ENCODE data around the gene CTXN3.

DNA sequence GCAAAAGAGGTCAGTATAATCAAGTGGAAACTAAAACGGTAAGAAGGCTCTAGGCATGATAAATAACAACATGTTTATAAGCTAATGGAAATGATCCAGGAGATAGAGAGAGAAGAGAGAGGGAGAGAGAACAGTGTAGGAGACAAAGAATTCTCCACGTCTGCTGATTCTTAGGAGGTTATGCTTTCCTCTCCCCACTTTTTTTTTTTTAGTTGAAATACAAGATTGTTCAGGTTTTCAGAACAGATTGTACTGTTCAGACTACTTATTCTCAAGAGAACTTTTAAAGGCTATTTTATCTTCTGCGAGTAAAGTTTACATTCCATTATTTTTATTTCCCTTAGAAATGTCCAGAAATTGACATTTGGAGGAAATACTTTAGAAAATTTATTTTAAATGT is 58.3 kb downstream of the CTXN3 start:
- TF ChIP-seq POLR2A (IDR thresholded peaks at IDR 0.05), result no peak
- no peak for TF ChIP-seq CTCF (IDR thresholded peaks at IDR 0.05)

All from uterus (tissue), 2 donors.